ENCODE measurements around the gene IGFBP2. TPM values are rescaled to one million over a fixed set of nuclear protein-coding genes. Genes with fewer than 3 reads are reported as not detected.

IGFBP2 gene
- total and polyA plus RNA-seq, 9 of the 15 experiments (the other 6 are each of a cell fraction or from before 2014, with no cell fraction given) = 0.93 TPM; not detected in 8

DNA sequence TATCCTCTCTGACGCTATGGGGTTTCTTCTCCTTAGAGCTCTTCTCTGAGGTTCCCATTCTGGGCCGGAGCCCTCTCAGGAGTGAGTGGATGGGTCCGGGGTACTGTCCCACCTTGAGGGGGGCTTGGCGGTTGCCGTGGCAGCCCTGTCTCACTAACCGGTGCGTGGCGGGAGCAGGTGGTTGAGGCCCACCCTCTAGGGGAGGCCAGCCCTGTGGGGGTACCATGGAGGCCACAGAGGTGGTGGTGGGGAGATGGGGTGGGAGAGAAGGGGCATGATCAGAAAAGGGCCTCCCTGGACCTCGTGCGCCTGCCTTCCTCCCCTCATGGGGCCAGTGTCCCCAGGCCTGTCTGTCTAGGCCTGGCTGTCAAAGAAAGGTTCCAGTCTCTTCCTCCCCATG lies 39.8 kb downstream of the IGFBP2 start (continued):
- TF ChIP-seq, protein P1, sequence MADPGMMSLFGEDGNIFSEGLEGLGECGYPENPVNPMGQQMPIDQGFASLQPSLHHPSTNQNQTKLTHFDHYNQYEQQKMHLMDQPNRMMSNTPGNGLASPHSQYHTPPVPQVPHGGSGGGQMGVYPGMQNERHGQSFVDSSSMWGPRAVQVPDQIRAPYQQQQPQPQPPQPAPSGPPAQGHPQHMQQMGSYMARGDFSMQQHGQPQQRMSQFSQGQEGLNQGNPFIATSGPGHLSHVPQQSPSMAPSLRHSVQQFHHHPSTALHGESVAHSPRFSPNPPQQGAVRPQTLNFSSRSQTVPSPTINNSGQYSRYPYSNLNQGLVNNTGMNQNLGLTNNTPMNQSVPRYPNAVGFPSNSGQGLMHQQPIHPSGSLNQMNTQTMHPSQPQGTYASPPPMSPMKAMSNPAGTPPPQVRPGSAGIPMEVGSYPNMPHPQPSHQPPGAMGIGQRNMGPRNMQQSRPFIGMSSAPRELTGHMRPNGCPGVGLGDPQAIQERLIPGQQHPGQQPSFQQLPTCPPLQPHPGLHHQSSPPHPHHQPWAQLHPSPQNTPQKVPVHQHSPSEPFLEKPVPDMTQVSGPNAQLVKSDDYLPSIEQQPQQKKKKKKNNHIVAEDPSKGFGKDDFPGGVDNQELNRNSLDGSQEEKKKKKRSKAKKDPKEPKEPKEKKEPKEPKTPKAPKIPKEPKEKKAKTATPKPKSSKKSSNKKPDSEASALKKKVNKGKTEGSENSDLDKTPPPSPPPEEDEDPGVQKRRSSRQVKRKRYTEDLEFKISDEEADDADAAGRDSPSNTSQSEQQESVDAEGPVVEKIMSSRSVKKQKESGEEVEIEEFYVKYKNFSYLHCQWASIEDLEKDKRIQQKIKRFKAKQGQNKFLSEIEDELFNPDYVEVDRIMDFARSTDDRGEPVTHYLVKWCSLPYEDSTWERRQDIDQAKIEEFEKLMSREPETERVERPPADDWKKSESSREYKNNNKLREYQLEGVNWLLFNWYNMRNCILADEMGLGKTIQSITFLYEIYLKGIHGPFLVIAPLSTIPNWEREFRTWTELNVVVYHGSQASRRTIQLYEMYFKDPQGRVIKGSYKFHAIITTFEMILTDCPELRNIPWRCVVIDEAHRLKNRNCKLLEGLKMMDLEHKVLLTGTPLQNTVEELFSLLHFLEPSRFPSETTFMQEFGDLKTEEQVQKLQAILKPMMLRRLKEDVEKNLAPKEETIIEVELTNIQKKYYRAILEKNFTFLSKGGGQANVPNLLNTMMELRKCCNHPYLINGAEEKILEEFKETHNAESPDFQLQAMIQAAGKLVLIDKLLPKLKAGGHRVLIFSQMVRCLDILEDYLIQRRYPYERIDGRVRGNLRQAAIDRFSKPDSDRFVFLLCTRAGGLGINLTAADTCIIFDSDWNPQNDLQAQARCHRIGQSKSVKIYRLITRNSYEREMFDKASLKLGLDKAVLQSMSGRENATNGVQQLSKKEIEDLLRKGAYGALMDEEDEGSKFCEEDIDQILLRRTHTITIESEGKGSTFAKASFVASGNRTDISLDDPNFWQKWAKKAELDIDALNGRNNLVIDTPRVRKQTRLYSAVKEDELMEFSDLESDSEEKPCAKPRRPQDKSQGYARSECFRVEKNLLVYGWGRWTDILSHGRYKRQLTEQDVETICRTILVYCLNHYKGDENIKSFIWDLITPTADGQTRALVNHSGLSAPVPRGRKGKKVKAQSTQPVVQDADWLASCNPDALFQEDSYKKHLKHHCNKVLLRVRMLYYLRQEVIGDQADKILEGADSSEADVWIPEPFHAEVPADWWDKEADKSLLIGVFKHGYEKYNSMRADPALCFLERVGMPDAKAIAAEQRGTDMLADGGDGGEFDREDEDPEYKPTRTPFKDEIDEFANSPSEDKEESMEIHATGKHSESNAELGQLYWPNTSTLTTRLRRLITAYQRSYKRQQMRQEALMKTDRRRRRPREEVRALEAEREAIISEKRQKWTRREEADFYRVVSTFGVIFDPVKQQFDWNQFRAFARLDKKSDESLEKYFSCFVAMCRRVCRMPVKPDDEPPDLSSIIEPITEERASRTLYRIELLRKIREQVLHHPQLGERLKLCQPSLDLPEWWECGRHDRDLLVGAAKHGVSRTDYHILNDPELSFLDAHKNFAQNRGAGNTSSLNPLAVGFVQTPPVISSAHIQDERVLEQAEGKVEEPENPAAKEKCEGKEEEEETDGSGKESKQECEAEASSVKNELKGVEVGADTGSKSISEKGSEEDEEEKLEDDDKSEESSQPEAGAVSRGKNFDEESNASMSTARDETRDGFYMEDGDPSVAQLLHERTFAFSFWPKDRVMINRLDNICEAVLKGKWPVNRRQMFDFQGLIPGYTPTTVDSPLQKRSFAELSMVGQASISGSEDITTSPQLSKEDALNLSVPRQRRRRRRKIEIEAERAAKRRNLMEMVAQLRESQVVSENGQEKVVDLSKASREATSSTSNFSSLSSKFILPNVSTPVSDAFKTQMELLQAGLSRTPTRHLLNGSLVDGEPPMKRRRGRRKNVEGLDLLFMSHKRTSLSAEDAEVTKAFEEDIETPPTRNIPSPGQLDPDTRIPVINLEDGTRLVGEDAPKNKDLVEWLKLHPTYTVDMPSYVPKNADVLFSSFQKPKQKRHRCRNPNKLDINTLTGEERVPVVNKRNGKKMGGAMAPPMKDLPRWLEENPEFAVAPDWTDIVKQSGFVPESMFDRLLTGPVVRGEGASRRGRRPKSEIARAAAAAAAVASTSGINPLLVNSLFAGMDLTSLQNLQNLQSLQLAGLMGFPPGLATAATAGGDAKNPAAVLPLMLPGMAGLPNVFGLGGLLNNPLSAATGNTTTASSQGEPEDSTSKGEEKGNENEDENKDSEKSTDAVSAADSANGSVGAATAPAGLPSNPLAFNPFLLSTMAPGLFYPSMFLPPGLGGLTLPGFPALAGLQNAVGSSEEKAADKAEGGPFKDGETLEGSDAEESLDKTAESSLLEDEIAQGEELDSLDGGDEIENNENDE (IDR thresholded peaks at IDR 0.05; ENCODE audit: low read depth, low read length) = no peak
- TF ChIP-seq, protein P2, sequence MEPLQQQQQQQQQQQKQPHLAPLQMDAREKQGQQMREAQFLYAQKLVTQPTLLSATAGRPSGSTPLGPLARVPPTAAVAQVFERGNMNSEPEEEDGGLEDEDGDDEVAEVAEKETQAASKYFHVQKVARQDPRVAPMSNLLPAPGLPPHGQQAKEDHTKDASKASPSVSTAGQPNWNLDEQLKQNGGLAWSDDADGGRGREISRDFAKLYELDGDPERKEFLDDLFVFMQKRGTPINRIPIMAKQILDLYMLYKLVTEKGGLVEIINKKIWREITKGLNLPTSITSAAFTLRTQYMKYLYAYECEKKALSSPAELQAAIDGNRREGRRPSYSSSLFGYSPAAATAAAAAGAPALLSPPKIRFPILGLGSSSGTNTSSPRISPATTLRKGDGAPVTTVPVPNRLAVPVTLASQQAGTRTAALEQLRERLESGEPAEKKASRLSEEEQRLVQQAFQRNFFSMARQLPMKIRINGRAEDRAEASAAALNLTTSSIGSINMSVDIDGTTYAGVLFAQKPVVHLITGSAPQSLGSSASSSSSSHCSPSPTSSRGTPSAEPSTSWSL (CRISPR knock-in tag; IDR thresholded peaks at IDR 0.05; ENCODE audit: borderline replicate concordance) = no peak
- TF ChIP-seq XRCC5 (IDR thresholded peaks at IDR 0.05; ENCODE audit: low read depth, low read length) = no peak
- TF ChIP-seq CBFA2T2 (conservative IDR thresholded peaks at IDR 0.05) = no peak
- TF ChIP-seq NCOA2 (IDR thresholded peaks at IDR 0.05; ENCODE audit: partially characterized antibody in 2 of 2) = no peak
- TF ChIP-seq, protein P3, sequence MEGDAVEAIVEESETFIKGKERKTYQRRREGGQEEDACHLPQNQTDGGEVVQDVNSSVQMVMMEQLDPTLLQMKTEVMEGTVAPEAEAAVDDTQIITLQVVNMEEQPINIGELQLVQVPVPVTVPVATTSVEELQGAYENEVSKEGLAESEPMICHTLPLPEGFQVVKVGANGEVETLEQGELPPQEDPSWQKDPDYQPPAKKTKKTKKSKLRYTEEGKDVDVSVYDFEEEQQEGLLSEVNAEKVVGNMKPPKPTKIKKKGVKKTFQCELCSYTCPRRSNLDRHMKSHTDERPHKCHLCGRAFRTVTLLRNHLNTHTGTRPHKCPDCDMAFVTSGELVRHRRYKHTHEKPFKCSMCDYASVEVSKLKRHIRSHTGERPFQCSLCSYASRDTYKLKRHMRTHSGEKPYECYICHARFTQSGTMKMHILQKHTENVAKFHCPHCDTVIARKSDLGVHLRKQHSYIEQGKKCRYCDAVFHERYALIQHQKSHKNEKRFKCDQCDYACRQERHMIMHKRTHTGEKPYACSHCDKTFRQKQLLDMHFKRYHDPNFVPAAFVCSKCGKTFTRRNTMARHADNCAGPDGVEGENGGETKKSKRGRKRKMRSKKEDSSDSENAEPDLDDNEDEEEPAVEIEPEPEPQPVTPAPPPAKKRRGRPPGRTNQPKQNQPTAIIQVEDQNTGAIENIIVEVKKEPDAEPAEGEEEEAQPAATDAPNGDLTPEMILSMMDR (IDR thresholded peaks at IDR 0.05 in 2 of 3, conservative IDR thresholded peaks at IDR 0.05 in 1 of 3; ENCODE audit: insufficient read depth in 2 of 3, low read depth in 1 of 3, low read length in 3 of 3) = no peak
- no peak for TF ChIP-seq KHSRP (IDR thresholded peaks at IDR 0.05)
- TF ChIP-seq ZNF707 (CRISPR knock-in tag; conservative IDR thresholded peaks at IDR 0.05) = no peak
- TF ChIP-seq POLR2AphosphoS5 (IDR thresholded peaks at IDR 0.05; ENCODE audit: control insufficient read depth, insufficient read depth, low read depth, low read length) = no peak
- TF ChIP-seq, protein P4, sequence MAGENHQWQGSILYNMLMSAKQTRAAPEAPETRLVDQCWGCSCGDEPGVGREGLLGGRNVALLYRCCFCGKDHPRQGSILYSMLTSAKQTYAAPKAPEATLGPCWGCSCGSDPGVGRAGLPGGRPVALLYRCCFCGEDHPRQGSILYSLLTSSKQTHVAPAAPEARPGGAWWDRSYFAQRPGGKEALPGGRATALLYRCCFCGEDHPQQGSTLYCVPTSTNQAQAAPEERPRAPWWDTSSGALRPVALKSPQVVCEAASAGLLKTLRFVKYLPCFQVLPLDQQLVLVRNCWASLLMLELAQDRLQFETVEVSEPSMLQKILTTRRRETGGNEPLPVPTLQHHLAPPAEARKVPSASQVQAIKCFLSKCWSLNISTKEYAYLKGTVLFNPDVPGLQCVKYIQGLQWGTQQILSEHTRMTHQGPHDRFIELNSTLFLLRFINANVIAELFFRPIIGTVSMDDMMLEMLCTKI (IDR thresholded peaks at IDR 0.05; ENCODE audit: partially characterized antibody) = no peak
- no peak for TF ChIP-seq NCOA6 (IDR thresholded peaks at IDR 0.05)
- TF ChIP-seq CHCHD3 (CRISPR knock-in tag; IDR thresholded peaks at IDR 0.05) = no peak
